ENCODE data around the gene TLE1.

The TLE1 gene

GRCh38 chr9:81719972-81720371 is 30.6 kb upstream of the TLE1 start:
- H3K4me3 ChIP-seq (ENCODE audit: low read depth, low read length), result no peak overlapping the region
- DNase-seq (ENCODE audit: low read depth), result no peak
- TF ChIP-seq CTCF (IDR thresholded peaks at IDR 0.05; ENCODE audit: low read depth, low read length, missing control alignments), result no peak

GRCh38 chr9:81718244-81718643 is 28.9 kb upstream of the TLE1 start:
- H3K4me3 ChIP-seq (ENCODE audit: low read depth, low read length), result no peak overlapping the region
- DNase-seq (ENCODE audit: low read depth), result no peak
- no peak for TF ChIP-seq CTCF (IDR thresholded peaks at IDR 0.05; ENCODE audit: low read depth, low read length, missing control alignments)

- TF ChIP-seq CTCF (IDR thresholded peaks at IDR 0.05; ENCODE audit: low read depth, low read length, missing control alignments), result no peak
- DNase-seq (ENCODE audit: low read depth), result no peak
- H3K4me3 ChIP-seq (ENCODE audit: low read depth, low read length), result no peak overlapping the region
Measured at GRCh38 chr9:81717747-81718077, 28.4 kb upstream of the TLE1 start.

GRCh38 chr9:81717061-81717746 is 27.9 kb upstream of the TLE1 start:
- no peak for DNase-seq (ENCODE audit: low read depth)

DNA sequence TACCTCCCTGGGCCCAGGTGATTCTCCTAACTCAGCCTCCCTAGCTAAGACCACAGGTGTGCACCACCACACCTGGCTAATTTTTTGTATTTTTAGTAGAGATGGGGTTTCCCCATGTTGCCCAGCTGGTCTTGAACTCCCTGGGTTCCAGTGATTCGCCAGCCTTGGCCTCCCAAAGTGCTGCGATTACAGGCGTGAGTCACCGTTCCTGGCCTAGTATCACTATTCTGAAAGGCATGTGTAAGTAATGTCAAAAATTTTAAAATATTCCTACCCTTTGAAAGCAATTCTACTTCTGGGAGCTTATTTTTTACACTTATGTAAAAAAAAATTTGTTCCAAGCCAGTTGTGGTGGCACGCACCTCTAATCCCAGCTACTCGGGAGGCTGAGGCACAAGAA is 27.1 kb upstream of the TLE1 start:
- no peak overlapping the region for H3K4me3 ChIP-seq (ENCODE audit: low read depth, low read length)
- no peak for TF ChIP-seq CTCF (IDR thresholded peaks at IDR 0.05; ENCODE audit: low read depth, low read length, missing control alignments)
- no peak for DNase-seq (ENCODE audit: low read depth)

More at GRCh38 chr9:81717061-81717746, 27.9 kb upstream of the TLE1 start:
- TF ChIP-seq CTCF (IDR thresholded peaks at IDR 0.05; ENCODE audit: low read depth, low read length, missing control alignments), result no peak
- no peak overlapping the region for H3K4me3 ChIP-seq (ENCODE audit: low read depth, low read length)

DNA sequence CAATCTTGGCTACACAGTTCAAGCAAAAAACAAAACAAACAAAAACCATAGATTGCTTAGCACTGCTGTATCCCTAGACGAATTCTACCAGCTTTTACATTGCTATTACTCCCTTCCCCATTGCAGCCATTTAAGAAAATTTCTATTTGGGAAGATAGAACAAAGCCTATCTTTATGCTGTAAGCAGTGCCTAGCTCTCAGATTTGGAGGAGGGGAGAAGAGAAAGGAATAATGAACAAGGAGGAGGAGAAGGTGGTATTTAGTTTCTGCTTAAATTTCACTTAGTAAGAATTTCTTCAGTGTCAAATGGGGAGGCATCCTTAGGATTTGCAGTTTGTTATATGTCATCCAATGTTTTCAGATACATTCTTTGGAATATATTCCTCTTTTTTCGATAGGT is 16.2 kb upstream of the TLE1 start:
- no peak overlapping the region for H3K4me3 ChIP-seq (ENCODE audit: low read depth, low read length)
- DNase-seq (ENCODE audit: low read depth), result no peak
- no peak for TF ChIP-seq CTCF (IDR thresholded peaks at IDR 0.05; ENCODE audit: low read depth, low read length, missing control alignments)

DNA sequence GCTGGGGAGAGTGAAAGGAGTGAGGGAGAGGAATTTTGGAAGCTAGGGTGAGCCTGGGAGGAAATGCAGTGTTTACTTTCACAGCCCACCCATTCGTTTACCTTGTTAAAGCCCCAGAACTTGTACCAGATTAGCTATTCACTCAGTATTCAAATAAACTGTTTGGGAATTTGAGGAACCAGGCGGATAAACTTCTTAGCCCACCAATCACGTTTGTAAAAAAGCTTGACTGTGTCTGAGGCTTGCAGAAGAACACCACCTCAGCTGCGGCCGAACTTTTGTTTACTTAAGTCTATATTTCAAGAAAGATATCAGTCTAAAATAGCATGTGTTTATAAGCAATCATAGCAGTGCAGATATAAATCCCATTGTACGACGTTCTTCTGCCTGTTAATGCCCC is 5.2 kb upstream of the TLE1 start:
- H3K4me3 ChIP-seq (ENCODE audit: low read depth, low read length), result no peak overlapping the region
- no peak for DNase-seq (ENCODE audit: low read depth)
- no peak for TF ChIP-seq CTCF (IDR thresholded peaks at IDR 0.05; ENCODE audit: low read depth, low read length, missing control alignments)

All from GM12864 (cell line).